Left colon (tissue), 2 donors: ENCODE measurements around the gene MAP4K4. TPM values are rescaled to one million over a fixed set of nuclear protein-coding genes. Genes with fewer than 3 reads are reported as not detected.
A peak's percentile ranks its signal among the peaks of the same experiment; 100 is the strongest.
"Not testable (repeated sequence)": the region's sequence is repeated elsewhere in the genome, so short reads cannot be mapped to it uniquely, and the experiment has no call there.

ENCODE experiments used
- ATAC-seq: fragments of 200-7000 bp; cut with Tn5 transposase; one replicate; pipeline ENCODE4 v1.9.1; 2020; ENCODE audit warnings: mild to moderate bottlenecking, moderate library complexity
- DNase-seq, 2 donors: peaks; one replicate each; pipeline ENCODE4 v3.0.0-alpha.2; 2020
- intact Hi-C, 2 donors: fragments of 100-400 bp; cut with DNase I in 1 of 2; cut with micrococcal nuclease in 1 of 2; formaldehyde crosslinking; loops; one replicate each; pipeline versions ENCODE4 v1.11.2 to v1.14.0; 2022; cut with DNase I, micrococcal nuclease
- total RNA-seq, 2 donors: library from RNA; stranded (reverse); fragmentation: NEBNext Ultra II Directional; extraction: Animal tissue kit (Norgen Biotek cat#: 25700); gene quantifications; one replicate each; pipeline ENCODE4 v1.2.1, GENCODE V29; 2021
- donor health status: DM: no; HTN: no; CAD: no.
- donor health status: DM: yes; HTN: yes; CAD: no.

MAP4K4 gene
- total RNA-seq, 2 donors from 2014 or later = 24.9 to 37.5 TPM

- no peak for DNase-seq
- intact Hi-C loops = no loop called here
- no peak for ATAC-seq
These were observed 202.9 kb downstream of the MAP4K4 start for GRCh38 chr2:101900375-101900774.

- ATAC-seq (no peak), DNase-seq (no peak)
- intact Hi-C loops = no loop called here
These were observed 203.7 kb downstream of the MAP4K4 start for GRCh38 chr2:101901241-101901640.

- ATAC-seq (no peak), DNase-seq (no peak)
- intact Hi-C loops = no loop called here
These were observed 204.7 kb downstream of the MAP4K4 start for GRCh38 chr2:101902169-101902568.

- DNase-seq (no peak), ATAC-seq (no peak)
- intact Hi-C loops = no loop called here
These were observed 207.4 kb downstream of the MAP4K4 start for GRCh38 chr2:101904916-101905315.

- intact Hi-C loops = no loop called here
- ATAC-seq (no peak), DNase-seq (no peak)
These were observed 208.3 kb downstream of the MAP4K4 start for GRCh38 chr2:101905746-101906336.

GRCh38 chr2:101909760-101910159 is 212.3 kb downstream of the MAP4K4 start:
- intact Hi-C loops = no loop called here
- ATAC-seq (no peak), DNase-seq (no peak)

- intact Hi-C loops = no loop called here
- DNase-seq (no peak), ATAC-seq (no peak)
These were observed 215.0 kb downstream of the MAP4K4 start for GRCh38 chr2:101912545-101912944.

- no peak for DNase-seq
- intact Hi-C loops = no loop called here
- ATAC-seq = peak; percentile 36
These were observed 223.9 kb downstream of the MAP4K4 start for GRCh38 chr2:101921319-101921952.

- ATAC-seq (no peak), DNase-seq (no peak)
- intact Hi-C loops = no loop called here
These were observed 224.4 kb downstream of the MAP4K4 start for GRCh38 chr2:101921953-101922325.

- DNase-seq, intact Hi-C loops, ATAC-seq: not testable (repeated sequence)
These were observed 226.8 kb downstream of the MAP4K4 start for GRCh38 chr2:101924311-101924710.

GRCh38 chr2:101930019-101930418 is 232.5 kb downstream of the MAP4K4 start:
- intact Hi-C loops = no loop called here
- ATAC-seq = no peak

GRCh38 chr2:101930847-101931246 is 233.3 kb downstream of the MAP4K4 start:
- ATAC-seq (no peak), DNase-seq (no peak)
- intact Hi-C loops = no loop called here

More at GRCh38 chr2:101930019-101930418, 232.5 kb downstream of the MAP4K4 start:
- DNase-seq = no peak

GRCh38 chr2:101931402-101931801 is 233.9 kb downstream of the MAP4K4 start:
- no peak for ATAC-seq
- intact Hi-C loops = no loop called here
- no peak for DNase-seq

- DNase-seq = not testable (repeated sequence)
These were observed 238.3 kb downstream of the MAP4K4 start for GRCh38 chr2:101935764-101936163.

GRCh38 chr2:101942851-101943250 is 245.3 kb downstream of the MAP4K4 start:
- intact Hi-C loops = no loop called here

More at GRCh38 chr2:101935764-101936163, 238.3 kb downstream of the MAP4K4 start:
- intact Hi-C loops, ATAC-seq: not testable (repeated sequence)

More at GRCh38 chr2:101942851-101943250, 245.3 kb downstream of the MAP4K4 start:
- ATAC-seq (no peak), DNase-seq (no peak)

Other genes with a start within 250 kb of the MAP4K4 start
- gene RFX8, start 222.6 kb upstream of the MAP4K4 start, total RNA-seq = not detected